OCI-LY7 (cell line): ENCODE measurements around the gene RAB6B. TPM values are rescaled to one million over a fixed set of nuclear protein-coding genes. Genes with fewer than 3 reads are reported as not detected.
A peak's percentile ranks its signal among the peaks of the same experiment; 100 is the strongest.

Source experiments
- BruUV-seq: library from RNA; stranded (reverse); fragments of 400-500 nt; replicated peaks from 2 replicates; lab custom pipeline; 2021; lab: Mats Ljungman, UMichigan
- CTCF ChIA-PET: fragments of 300-600 bp; sonication (Branson Sonifier 250); formaldehyde crosslinking; loops from one replicate; lab custom pipeline; 2022; ENCODE audit warnings: antibody characterized with exemption; ENCODE audit not compliant: unreplicated experiment; lab: Charles Lee
- POLR2A ChIA-PET: fragments of 300-600 bp; sonication (Branson Sonifier 250); formaldehyde crosslinking; loops from one replicate; lab custom pipeline; 2022; ENCODE audit warnings: antibody characterized with exemption; lab: Charles Lee
- DNase-seq: peaks from one replicate; pipeline ENCODE4 v3.0.0-alpha.2; 2015; ENCODE audit warnings: low spot score
- H2AFZ ChIP-seq: fragments of 200-600 bp; sonication (generic), shearing (Covaris generic); 2 replicates; pipeline ENCODE4 v1.6.1; 2014; ENCODE audit warnings: mild to moderate bottlenecking, antibody characterized with exemption, low read length, moderate library complexity
- H3K27ac ChIP-seq: fragments of 200-600 bp; sonication (generic); 2 replicates; pipeline ENCODE4 v1.5.1; 2014; ENCODE audit warnings: mixed run types, low read depth, mild to moderate bottlenecking, moderate library complexity, low read length, inconsistent platforms; ENCODE audit not compliant: poor library complexity, severe bottlenecking
- H3K36me3 ChIP-seq: fragments of 200-600 bp; sonication (generic); 2 replicates; pipeline ENCODE4 v1.6.1; 2014; ENCODE audit warnings: mild to moderate bottlenecking, antibody characterized with exemption, low read length, moderate library complexity, mixed read lengths; ENCODE audit not compliant: insufficient read depth
- H3K4me1 ChIP-seq: fragments of 200-600 bp; sonication (generic); 2 replicates; pipeline ENCODE4 v1.5.1; 2014; ENCODE audit warnings: mild to moderate bottlenecking, low read length; ENCODE audit not compliant: insufficient read depth, poor library complexity, severe bottlenecking
- H3K4me2 ChIP-seq: fragments of 200-600 bp; sonication (generic); 2 replicates; pipeline ENCODE4 v1.6.1; 2014; ENCODE audit warnings: mild to moderate bottlenecking, low read length
- H3K4me3 ChIP-seq: fragments of 200-600 bp; sonication (generic); 2 replicates; pipeline ENCODE4 v1.5.1; 2014; ENCODE audit warnings: mild to moderate bottlenecking, low read depth, low read length; ENCODE audit not compliant: poor library complexity, severe bottlenecking
- H3K79me2 ChIP-seq: fragments of 200-600 bp; sonication (generic); 2 replicates; pipeline ENCODE4 v1.6.1; 2016; ENCODE audit warnings: low read depth, mild to moderate bottlenecking, low read length, moderate library complexity, mixed read lengths; ENCODE audit not compliant: insufficient read depth
- H3K9me2 ChIP-seq: fragments of 200-600 bp; sonication (generic); 2 replicates; pipeline ENCODE4 v1.6.1; 2016; ENCODE audit warnings: mild to moderate bottlenecking, low read length, mixed read lengths; ENCODE audit not compliant: insufficient read depth
- H3K9me3 ChIP-seq: fragments of 200-600 bp; sonication (generic); 2 replicates; pipeline ENCODE4 v1.6.1; 2014; ENCODE audit warnings: mild to moderate bottlenecking, mixed run types, low read length, mixed read lengths
- H4K20me1 ChIP-seq: fragments of 200-600 bp; sonication (generic); 2 replicates; pipeline ENCODE4 v1.6.1; 2014; ENCODE audit warnings: mild to moderate bottlenecking, antibody characterized with exemption, low read length, moderate library complexity, mixed read lengths; ENCODE audit not compliant: insufficient read depth
- CTCF ChIP-seq: fragments of 200-600 bp; sonication (generic); conservative IDR thresholded peaks from 2 replicates; pipeline ENCODE4 v1.5.1; 2014; ENCODE audit warnings: mild to moderate bottlenecking, antibody characterized with exemption, low read length, moderate library complexity, mixed read lengths
- EZH2phosphoT487 ChIP-seq: fragments of 200-600 bp; sonication (generic); IDR thresholded peaks from 2 replicates; pipeline ENCODE4 v1.6.1; 2018; ENCODE audit warnings: low read depth, borderline replicate concordance, mild to moderate bottlenecking, mixed run types, antibody characterized with exemption, low read length, moderate library complexity, mixed read lengths
- intact Hi-C: fragments of 100-400 bp; cut with micrococcal nuclease; formaldehyde crosslinking; loops from one replicate; pipeline ENCODE4 v1.10.0; 2022; ENCODE audit not compliant: unreplicated experiment
- total RNA-seq, 2 experiments: library from RNA; depleted of rRNA in 1 of 2; stranded (reverse); fragments of >200 nt in 1 of 2; shearing (Covaris generic) in 1 of 2; gene quantifications; 2 replicates each; pipeline ENCODE4 v1.2.3, GENCODE V29; 2014 to 2022

RAB6B gene
- total RNA-seq, 2 experiments from 2014 or later = not detected

GRCh38 chr3:133910422-133910821, 14.7 kb upstream of the RAB6B start:
- Histone ChIP-seq H3K27ac (no peak overlapping the region), H3K9me3 (no peaks in the 10 kb centered on the region), H3K36me3 (no peaks in the 10 kb centered on the region), H3K79me2 (no peaks in the 10 kb centered on the region), H3K4me3 (no peak overlapping the region), H3K4me2 (no peak overlapping the region), H3K9me2 (no peaks in the 10 kb centered on the region), H3K4me1 (no peaks in the 10 kb centered on the region), H4K20me1 (no peaks in the 10 kb centered on the region), H2AFZ (no peak overlapping the region)
- DNase-seq = no peak
- CTCF ChIA-PET = no interaction called here
- TF ChIP-seq EZH2phosphoT487 (no peak), CTCF (0 out of 2 replicates have a peak, but pooled peaks have one; percentile 30)
- intact Hi-C loops = no loop called here
- no TSS peak for BruUV-seq
- POLR2A ChIA-PET = interaction anchor here (0.6 to 0.7 kb wide), 2 partner anchors 23 to 280 kb away, joined by 3 read pairs; no protein-coding TSS in a partner anchor

- Histone ChIP-seq H3K4me1 (no peaks in the 10 kb centered on the region), H3K27ac (no peak overlapping the region), H3K4me2 (no peak overlapping the region), H4K20me1 (no peaks in the 10 kb centered on the region), H3K4me3 (no peak overlapping the region), H3K9me2 (no peaks in the 10 kb centered on the region), H3K9me3 (no peaks in the 10 kb centered on the region), H2AFZ (no peak overlapping the region), H3K79me2 (no peaks in the 10 kb centered on the region), H3K36me3 (no peaks in the 10 kb centered on the region)
- TF ChIP-seq CTCF (no peak), EZH2phosphoT487 (no peak)
- intact Hi-C loops = no loop called here
- CTCF ChIA-PET = no interaction called here
- BruUV-seq = no TSS peak
- POLR2A ChIA-PET = interaction anchor here (1.6 kb wide), 1 partner anchor 17 kb away, joined by 3 read pairs; no protein-coding TSS in a partner anchor
- no peak for DNase-seq
These were observed 9.7 kb upstream of the RAB6B start for GRCh38 chr3:133905376-133905775.

GRCh38 chr3:133901847-133902246, 6.2 kb upstream of the RAB6B start:
- Histone ChIP-seq H3K4me2 (no peak overlapping the region), H4K20me1 (no peaks in the 10 kb centered on the region), H3K9me3 (no peaks in the 10 kb centered on the region), H2AFZ (no peak overlapping the region), H3K79me2 (no peaks in the 10 kb centered on the region), H3K9me2 (no peaks in the 10 kb centered on the region), H3K4me1 (no peaks in the 10 kb centered on the region), H3K27ac (no peak overlapping the region), H3K36me3 (no peaks in the 10 kb centered on the region), H3K4me3 (no peak overlapping the region)
- no TSS peak for BruUV-seq
- POLR2A ChIA-PET = no interaction called here
- CTCF ChIA-PET = no interaction called here
- no peak for DNase-seq
- TF ChIP-seq EZH2phosphoT487 (no peak), CTCF (no peak)
- intact Hi-C loops = no loop called here
